Activated B cell treated with CpG ODN at 0.5 μM for 24 hours (primary cell): ENCODE measurements around the gene XPC. TPM values are rescaled to one million over a fixed set of nuclear protein-coding genes. Genes with fewer than 3 reads are reported as not detected.

Experiments
- ATAC-seq: fragments of 200-7000 bp; cut with Tn5 transposase; one replicate; pipeline ENCODE4 v1.10.0; 2021; ENCODE audit warnings: low read depth, mild to moderate bottlenecking, moderate library complexity
- CTCF ChIA-PET: fragments of 350-600 bp; sonication (Branson Sonifier 250); formaldehyde crosslinking; loops from one replicate; lab custom pipeline; 2021; ENCODE audit warnings: antibody characterized with exemption; lab: Charles Lee
- POLR2A ChIA-PET: fragments of 350-600 bp; sonication (Branson Sonifier 250); formaldehyde crosslinking; loops from one replicate; lab custom pipeline; 2021; ENCODE audit warnings: antibody characterized with exemption; lab: Charles Lee
- DNase-seq: peaks from one replicate; pipeline ENCODE4 v3.0.0; 2022
- H3K27ac Mint-ChIP-seq: one replicate; pipeline ENCODE4 v1.8.0; 2020; ENCODE audit warnings: mixed read lengths
- H3K27me3 Mint-ChIP-seq: one replicate; pipeline ENCODE4 v1.8.0; 2021; ENCODE audit warnings: mixed read lengths
- H3K36me3 Mint-ChIP-seq: one replicate; pipeline ENCODE4 v1.8.0; 2021; ENCODE audit warnings: low read depth, mixed read lengths
- H3K4me1 Mint-ChIP-seq: one replicate; pipeline ENCODE4 v1.8.0; 2021; ENCODE audit warnings: mixed read lengths
- H3K4me3 Mint-ChIP-seq: one replicate; pipeline ENCODE4 v1.8.0; 2020; ENCODE audit warnings: mild to moderate bottlenecking, mixed read lengths
- H3K9me3 Mint-ChIP-seq: one replicate; pipeline ENCODE4 v1.8.0; 2020; ENCODE audit warnings: mixed read lengths
- CTCF ChIP-seq: fragments of 200-600 bp; IDR thresholded peaks from one replicate; pipeline ENCODE4 v1.8.0; 2022; ENCODE audit warnings: antibody characterized with exemption, mild to moderate bottlenecking
- intact Hi-C: fragments of 100-400 bp; cut with micrococcal nuclease; formaldehyde crosslinking; loops from one replicate; pipeline ENCODE4 v1.15.1; 2024
- total RNA-seq: library from RNA; stranded (reverse); gene quantifications from 2 replicates; pipeline ENCODE4 v1.2.3, GENCODE V29; 2022

XPC gene
- total RNA-seq, 1 donor from 2014 or later, result 35.4 TPM

DNA sequence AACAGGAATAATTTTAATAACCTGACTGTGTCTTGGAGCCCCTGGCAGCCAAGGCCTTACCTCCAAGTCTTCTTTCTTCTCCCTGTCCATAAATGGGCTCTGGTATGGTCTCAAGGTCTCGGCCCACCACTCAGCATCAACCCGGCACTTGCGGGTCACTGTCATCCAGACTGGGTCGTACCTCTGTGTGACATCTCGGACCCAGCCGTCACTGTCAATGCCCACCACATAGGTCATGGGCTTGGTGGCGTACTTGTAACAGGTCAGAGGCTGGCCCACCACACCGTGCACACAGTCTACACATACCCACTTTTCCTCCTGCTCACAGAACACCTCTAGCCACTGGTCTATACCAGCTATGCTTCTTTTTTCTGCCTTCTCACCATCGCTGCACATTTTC lies 20.4 kb downstream of the XPC start:
- intact Hi-C loops, result loop anchor here (2.0 kb wide), 1 partner anchor 17 kb away; no protein-coding TSS in a partner anchor
- ATAC-seq (no peak), DNase-seq (no peak)
- Mint-ChIP-seq H3K9me3 (peaks cover 14% of the 10 kb centered on the region), H3K36me3 (peaks cover 90% of the 10 kb centered on the region), H3K27ac (no peak overlapping the region), H3K4me1 (no peaks in the 10 kb centered on the region), H3K27me3 (no peaks in the 10 kb centered on the region), H3K4me3 (no peak overlapping the region)
- POLR2A ChIA-PET, result no interaction called here
- CTCF ChIA-PET, result no interaction called here
- TF ChIP-seq CTCF, result no peak

- ATAC-seq (no peak), DNase-seq (no peak)
- H3K4me3 Mint-ChIP-seq, result no peak overlapping the region
- H3K27me3 Mint-ChIP-seq, result no peaks in the 10 kb centered on the region
- no peak overlapping the region for H3K27ac Mint-ChIP-seq
- no peaks in the 10 kb centered on the region for H3K4me1 Mint-ChIP-seq
- peaks cover 90% of the 10 kb centered on the region for H3K36me3 Mint-ChIP-seq
- intact Hi-C loops, result no loop called here
- H3K9me3 Mint-ChIP-seq, result peaks cover 7% of the 10 kb centered on the region
- TF ChIP-seq CTCF, result no peak
- ChIA-PET POLR2A (no interaction called here), CTCF (no interaction called here)
Measured at GRCh38 chr3:14156843-14157561, 21.4 kb downstream of the XPC start.

DNA sequence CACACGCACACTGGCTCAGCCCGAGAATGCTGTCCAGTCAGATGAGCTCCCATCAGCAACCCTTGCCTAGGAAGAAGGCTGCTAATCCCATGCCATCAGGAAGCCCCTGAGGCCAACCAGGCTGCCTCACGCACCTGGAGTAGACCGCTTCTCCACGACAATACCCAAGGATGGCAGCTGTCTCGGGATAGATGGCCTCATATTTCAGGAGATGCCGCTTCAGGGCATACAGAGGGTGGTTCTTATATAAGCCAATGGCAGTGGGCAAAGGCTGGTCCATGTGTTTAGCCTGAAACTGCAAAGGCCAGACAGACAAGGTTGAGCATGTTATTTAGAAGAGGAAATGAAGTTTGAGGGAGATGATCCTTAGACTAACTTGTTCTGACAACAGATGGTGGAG lies 22.2 kb downstream of the XPC start:
- Mint-ChIP-seq H3K4me1 (no peaks in the 10 kb centered on the region), H3K4me3 (no peak overlapping the region), H3K36me3 (peaks cover 87% of the 10 kb centered on the region), H3K27ac (no peak overlapping the region), H3K27me3 (no peaks in the 10 kb centered on the region), H3K9me3 (peaks cover 2% of the 10 kb centered on the region)
- POLR2A ChIA-PET, result no interaction called here
- TF ChIP-seq CTCF, result no peak
- CTCF ChIA-PET, result no interaction called here
- no peak for DNase-seq
- ATAC-seq, result no peak
- intact Hi-C loops, result no loop called here

GRCh38 chr3:14154895-14155440 lies 23.4 kb downstream of the XPC start:
- POLR2A ChIA-PET, result no interaction called here
- CTCF ChIA-PET, result no interaction called here
- Mint-ChIP-seq H3K27me3 (no peaks in the 10 kb centered on the region), H3K36me3 (peaks cover 84% of the 10 kb centered on the region), H3K27ac (no peak overlapping the region), H3K9me3 (no peaks in the 10 kb centered on the region), H3K4me3 (no peak overlapping the region), H3K4me1 (no peaks in the 10 kb centered on the region)
- intact Hi-C loops, result no loop called here
- no peak for ATAC-seq
- DNase-seq, result no peak
- no peak for TF ChIP-seq CTCF

DNA sequence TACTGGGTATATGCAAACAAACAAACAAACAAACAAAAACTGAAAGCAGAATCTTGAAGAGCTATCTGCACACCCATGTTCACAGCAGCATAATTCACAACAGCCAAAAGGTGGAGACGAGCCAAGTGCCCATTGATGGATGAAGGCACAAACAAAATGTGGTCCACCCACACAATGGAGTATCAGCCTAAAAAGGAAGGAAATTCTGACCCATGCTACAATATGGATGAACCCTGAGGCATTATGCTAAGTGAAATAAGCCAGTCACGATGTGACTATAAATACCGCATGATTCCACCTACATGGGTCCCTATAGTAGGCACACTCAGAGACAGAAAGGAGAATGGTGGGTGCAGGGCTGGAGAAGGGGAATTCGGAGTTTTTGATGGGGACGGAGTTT lies 24.1 kb downstream of the XPC start:
- ATAC-seq (no peak), DNase-seq (no peak)
- intact Hi-C loops, result no loop called here
- peaks cover 81% of the 10 kb centered on the region for H3K36me3 Mint-ChIP-seq
- H3K4me1 Mint-ChIP-seq, result no peaks in the 10 kb centered on the region
- ChIA-PET CTCF (no interaction called here), POLR2A (no interaction called here)
- no peak overlapping the region for H3K27ac Mint-ChIP-seq
- H3K9me3 Mint-ChIP-seq, result no peaks in the 10 kb centered on the region
- TF ChIP-seq CTCF, result no peak
- H3K4me3 Mint-ChIP-seq, result no peak overlapping the region
- H3K27me3 Mint-ChIP-seq, result no peaks in the 10 kb centered on the region
